Sigmoid colon (tissue), 4 donors: ENCODE measurements around the gene PARD3.

Experiments
- CTCF ChIP-seq, 4 experiments: fragments of 450-650 bp in 3 of 4; fragments of 200-600 bp in 1 of 4; IDR thresholded peaks; one replicate each; pipeline ENCODE4 v1.5.1; 2016 to 2019; ENCODE audit warnings: antibody characterized with exemption in 4 of 4, mild to moderate bottlenecking in 3 of 4, moderate library complexity in 2 of 4
- POLR2A ChIP-seq, 2 donors: fragments of 450-650 bp; IDR thresholded peaks; one replicate each; pipeline ENCODE4 v1.6.1; 2016; ENCODE audit warnings: antibody characterized with exemption in 2 of 2, mild to moderate bottlenecking in 2 of 2, moderate library complexity in 2 of 2
- POLR2AphosphoS5 ChIP-seq, 4 donors: sonication (generic); formaldehyde crosslinking; IDR thresholded peaks; one replicate each; pipeline ENCODE4 v1.6.1; 2017; ENCODE audit warnings: antibody characterized with exemption in 4 of 4

- TF ChIP-seq CTCF (IDR thresholded peaks at IDR 0.05) (no peak), POLR2AphosphoS5 (IDR thresholded peaks at IDR 0.05) (no peak), POLR2A (IDR thresholded peaks at IDR 0.05) (no peak)
These were observed 199.3 kb downstream of the PARD3 start for GRCh38 chr10:34615770-34616169.
